Amniotic epithelial cell (primary cell): ENCODE data around the gene ADCY5.

Experiments
- DNase-seq: peaks from one replicate; pipeline ENCODE4 v3.0.0-alpha.2; 2010; ENCODE audit warnings: low read depth

Gene ADCY5

GRCh38 chr3:123448536-123449101 is at the start of gene ADCY5:
Gene ADCY5, minus strand, starts transcription at chr3:123449090. Its CDS starts 545 bp downstream, at chr3:123448545.
- no peak for DNase-seq

- DNase-seq: no peak
Measured at GRCh38 chr3:123493912-123494311, 45.0 kb upstream of the ADCY5 start.

- DNase-seq: no peak
Measured at GRCh38 chr3:123491966-123492587, 43.2 kb upstream of the ADCY5 start.

GRCh38 chr3:123489400-123490004 is 40.6 kb upstream of the ADCY5 start:
- DNase-seq: peak; percentile 48

GRCh38 chr3:123488645-123489347 is 39.9 kb upstream of the ADCY5 start:
- DNase-seq: no peak

- peak; percentile 14 for DNase-seq
Measured at GRCh38 chr3:123487063-123487462, 38.2 kb upstream of the ADCY5 start.

GRCh38 chr3:123486460-123486859 is 37.6 kb upstream of the ADCY5 start:
- no peak for DNase-seq

GRCh38 chr3:123485551-123485950 is 36.7 kb upstream of the ADCY5 start:
- no peak for DNase-seq

GRCh38 chr3:123483146-123483545 is 34.3 kb upstream of the ADCY5 start:
- no peak for DNase-seq

GRCh38 chr3:123481722-123482457 is 33.0 kb upstream of the ADCY5 start:
- no peak for DNase-seq

GRCh38 chr3:123481071-123481470 is 32.2 kb upstream of the ADCY5 start:
- DNase-seq: no peak

GRCh38 chr3:123480428-123480827 is 31.5 kb upstream of the ADCY5 start:
- no peak for DNase-seq

GRCh38 chr3:123479891-123480290 is 31.0 kb upstream of the ADCY5 start:
- DNase-seq: no peak

- DNase-seq: no peak
Measured at GRCh38 chr3:123478314-123478713, 29.4 kb upstream of the ADCY5 start.

GRCh38 chr3:123476967-123477750 is 28.3 kb upstream of the ADCY5 start:
- DNase-seq: no peak

- no peak for DNase-seq
Measured at GRCh38 chr3:123475786-123476185, 26.9 kb upstream of the ADCY5 start.

- no peak for DNase-seq
Measured at GRCh38 chr3:123471106-123471505, 22.2 kb upstream of the ADCY5 start.

GRCh38 chr3:123469323-123469995 is 20.6 kb upstream of the ADCY5 start:
- no peak for DNase-seq

GRCh38 chr3:123467046-123467445 is 18.2 kb upstream of the ADCY5 start:
- DNase-seq: no peak

- DNase-seq: peak; percentile 4
Measured at GRCh38 chr3:123464211-123464610, 15.3 kb upstream of the ADCY5 start.

GRCh38 chr3:123459862-123460261 is 11.0 kb upstream of the ADCY5 start:
- DNase-seq: no peak
